SU-DHL-6 (cell line): ENCODE data around the gene ITGB1BP1.

Experiments used
- EZH2phosphoT487 ChIP-seq: fragments of 200-600 bp; sonication (generic), shearing (Covaris generic); conservative IDR thresholded peaks from 2 replicates; pipeline ENCODE4 v1.6.1; 2018; ENCODE audit warnings: mild to moderate bottlenecking, antibody characterized with exemption, low read length, moderate library complexity, mixed read lengths
- TF ChIP-seq, protein P1 (sequence below): fragments of 200-600 bp; sonication (generic); IDR thresholded peaks from one replicate; pipeline ENCODE4 v1.5.1; 2017; ENCODE audit warnings: antibody characterized with exemption, mild to moderate bottlenecking, low read length, moderate library complexity; ENCODE audit not compliant: insufficient read depth, poor library complexity, severe bottlenecking

DNA sequence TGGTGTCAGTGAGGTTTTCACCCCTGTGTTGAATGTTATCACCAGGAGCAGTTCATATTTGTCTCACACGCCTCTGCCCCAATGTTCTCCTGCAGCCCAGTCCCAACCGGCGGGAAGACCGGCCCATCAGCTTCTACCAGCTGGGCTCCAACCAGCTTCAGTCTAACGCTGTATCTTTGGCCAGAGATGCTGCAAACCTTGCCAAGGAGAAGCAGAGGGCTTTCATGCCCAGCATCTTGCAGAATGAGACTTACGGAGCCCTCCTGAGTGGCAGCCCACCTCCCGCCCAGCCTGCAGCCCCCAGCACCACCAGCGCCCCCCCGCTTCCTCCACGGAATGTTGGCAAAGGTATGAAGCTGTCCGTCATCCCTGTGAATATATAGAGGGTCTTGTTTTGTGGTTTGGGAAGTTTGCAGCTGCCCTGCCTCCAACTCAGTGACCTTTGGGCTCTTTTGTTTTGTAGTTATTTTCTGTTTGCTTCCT is 35.1 kb downstream of the ITGB1BP1 start:
- TF ChIP-seq, protein P1, sequence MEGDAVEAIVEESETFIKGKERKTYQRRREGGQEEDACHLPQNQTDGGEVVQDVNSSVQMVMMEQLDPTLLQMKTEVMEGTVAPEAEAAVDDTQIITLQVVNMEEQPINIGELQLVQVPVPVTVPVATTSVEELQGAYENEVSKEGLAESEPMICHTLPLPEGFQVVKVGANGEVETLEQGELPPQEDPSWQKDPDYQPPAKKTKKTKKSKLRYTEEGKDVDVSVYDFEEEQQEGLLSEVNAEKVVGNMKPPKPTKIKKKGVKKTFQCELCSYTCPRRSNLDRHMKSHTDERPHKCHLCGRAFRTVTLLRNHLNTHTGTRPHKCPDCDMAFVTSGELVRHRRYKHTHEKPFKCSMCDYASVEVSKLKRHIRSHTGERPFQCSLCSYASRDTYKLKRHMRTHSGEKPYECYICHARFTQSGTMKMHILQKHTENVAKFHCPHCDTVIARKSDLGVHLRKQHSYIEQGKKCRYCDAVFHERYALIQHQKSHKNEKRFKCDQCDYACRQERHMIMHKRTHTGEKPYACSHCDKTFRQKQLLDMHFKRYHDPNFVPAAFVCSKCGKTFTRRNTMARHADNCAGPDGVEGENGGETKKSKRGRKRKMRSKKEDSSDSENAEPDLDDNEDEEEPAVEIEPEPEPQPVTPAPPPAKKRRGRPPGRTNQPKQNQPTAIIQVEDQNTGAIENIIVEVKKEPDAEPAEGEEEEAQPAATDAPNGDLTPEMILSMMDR: no peak
- no peak for TF ChIP-seq EZH2phosphoT487
